GM12865 (cell line): ENCODE data around the gene FTSJ1.

Source experiments
- DNase-seq: peaks from one replicate; pipeline ENCODE4 v3.0.0; 2010; ENCODE audit warnings: low read depth
- H3K4me3 ChIP-seq: 2 replicates; pipeline ENCODE4 v1.5.1; 2011; ENCODE audit warnings: mild to moderate bottlenecking, low read depth, low read length, control low read depth
- CTCF ChIP-seq: IDR thresholded peaks from 2 replicates; pipeline ENCODE4 v1.5.1; 2011; ENCODE audit warnings: low read length, control low read depth, low read depth, inconsistent platforms; ENCODE audit not compliant: insufficient read depth; ENCODE audit errors: missing control alignments

Gene FTSJ1

GRCh38 chrX:48509245-48509590 is 33.2 kb downstream of the FTSJ1 start:
- peak overlapping the region; percentile 70 for H3K4me3 ChIP-seq
- TF ChIP-seq CTCF, result no peak
- peak; percentile 10 for DNase-seq

- peak; percentile 3 for DNase-seq
- TF ChIP-seq CTCF, result no peak
- H3K4me3 ChIP-seq, result peak overlapping the region; percentile 70
Measured at GRCh38 chrX:48509619-48510018, 33.6 kb downstream of the FTSJ1 start.

GRCh38 chrX:48511560-48511959 is 35.6 kb downstream of the FTSJ1 start:
- DNase-seq, result no peak
- no peak for TF ChIP-seq CTCF
- no peak overlapping the region for H3K4me3 ChIP-seq

- no peak overlapping the region for H3K4me3 ChIP-seq
- DNase-seq, result no peak
- no peak for TF ChIP-seq CTCF
Measured at GRCh38 chrX:48512371-48512935, 36.5 kb downstream of the FTSJ1 start.

GRCh38 chrX:48513670-48514069 is 37.7 kb downstream of the FTSJ1 start:
- no peak for DNase-seq
- no peak for TF ChIP-seq CTCF
- H3K4me3 ChIP-seq, result no peak overlapping the region

GRCh38 chrX:48514126-48514806 is 38.3 kb downstream of the FTSJ1 start:
- H3K4me3 ChIP-seq, result no peak overlapping the region
- TF ChIP-seq CTCF, result no peak
- DNase-seq, result no peak

- no peak for DNase-seq
- TF ChIP-seq CTCF, result no peak
- no peak overlapping the region for H3K4me3 ChIP-seq
Measured at GRCh38 chrX:48514868-48515460, 39.0 kb downstream of the FTSJ1 start.
